Measurements from ENCODE around the gene PACSIN2.

GRCh38 chr22:42931421-42932196 is 83.3 kb downstream of the PACSIN2 start:
- TF ChIP-seq CTCF (IDR thresholded peaks at IDR 0.05; ENCODE audit: low read length) (no peak), EZH2 (optimal IDR thresholded peaks at IDR 0.05; ENCODE audit: low read depth, low read length) (no peak), EZH2phosphoT487 (IDR thresholded peaks at IDR 0.05; ENCODE audit: low read length) (no peak)

All from MM.1S (cell line).